ENCODE data around the gene IBSP. TPM values are rescaled to one million over a fixed set of nuclear protein-coding genes. Genes with fewer than 3 reads are reported as not detected.

Gene IBSP
- total RNA-seq, 1 donor from 2014 or later = not detected

- intact Hi-C loops (cut with micrococcal nuclease) = no loop called here
- Mint-ChIP-seq H3K4me1 (no peaks in the 10 kb centered on the region), H3K27me3 (peaks cover 2% of the 10 kb centered on the region), H3K36me3 (ENCODE audit: low read depth) (no peaks in the 10 kb centered on the region), H3K4me3 (no peak overlapping the region), H3K27ac (no peak overlapping the region), H3K9me3 (no peaks in the 10 kb centered on the region)
- ChIA-PET CTCF (no interaction called here), POLR2A (no interaction called here)
- TF ChIP-seq CTCF (IDR thresholded peaks at IDR 0.05) = no peak
- ATAC-seq (ENCODE audit: low read depth) (no peak), DNase-seq (no peak)
Observed at GRCh38 chr4:87805971-87806370, 6.6 kb downstream of the IBSP start.

- no peaks in the 10 kb centered on the region for H3K36me3 Mint-ChIP-seq (ENCODE audit: low read depth)
- H3K27me3 Mint-ChIP-seq = peaks cover 2% of the 10 kb centered on the region
- no peak for DNase-seq
- intact Hi-C loops (cut with micrococcal nuclease) = no loop called here
- no peaks in the 10 kb centered on the region for H3K4me1 Mint-ChIP-seq
- no peak for ATAC-seq (ENCODE audit: low read depth)
- TF ChIP-seq CTCF (IDR thresholded peaks at IDR 0.05) = no peak
- no peaks in the 10 kb centered on the region for H3K9me3 Mint-ChIP-seq
- ChIA-PET POLR2A (no interaction called here), CTCF (no interaction called here)
- no peak overlapping the region for H3K4me3 Mint-ChIP-seq
- H3K27ac Mint-ChIP-seq = no peak overlapping the region
Observed at GRCh38 chr4:87806520-87806919, 7.2 kb downstream of the IBSP start.

- intact Hi-C loops (cut with micrococcal nuclease) = no loop called here
- no peak for TF ChIP-seq CTCF (IDR thresholded peaks at IDR 0.05)
- no peak overlapping the region for H3K27ac Mint-ChIP-seq
- POLR2A ChIA-PET = no interaction called here
- no peak overlapping the region for H3K4me3 Mint-ChIP-seq
- H3K9me3 Mint-ChIP-seq = no peaks in the 10 kb centered on the region
- ATAC-seq (ENCODE audit: low read depth) (no peak), DNase-seq (no peak)
- H3K4me1 Mint-ChIP-seq = no peaks in the 10 kb centered on the region
- peaks cover 2% of the 10 kb centered on the region for H3K27me3 Mint-ChIP-seq
- H3K36me3 Mint-ChIP-seq (ENCODE audit: low read depth) = no peaks in the 10 kb centered on the region
- CTCF ChIA-PET = no interaction called here
Observed at GRCh38 chr4:87807402-87807801, 8.0 kb downstream of the IBSP start.

- DNase-seq = no peak
- intact Hi-C loops (cut with micrococcal nuclease) = no loop called here
- H3K4me1 Mint-ChIP-seq = no peaks in the 10 kb centered on the region
- H3K9me3 Mint-ChIP-seq = peaks cover 4% of the 10 kb centered on the region
- ChIA-PET POLR2A (no interaction called here), CTCF (no interaction called here)
- no peak for ATAC-seq (ENCODE audit: low read depth)
- no peaks in the 10 kb centered on the region for H3K27me3 Mint-ChIP-seq
- no peaks in the 10 kb centered on the region for H3K36me3 Mint-ChIP-seq (ENCODE audit: low read depth)
- no peak for TF ChIP-seq CTCF (IDR thresholded peaks at IDR 0.05)
- no peak overlapping the region for H3K4me3 Mint-ChIP-seq
- H3K27ac Mint-ChIP-seq = no peak overlapping the region
Observed at GRCh38 chr4:87811977-87812376, 12.6 kb downstream of the IBSP start.

- POLR2A ChIA-PET = no interaction called here
- CTCF ChIA-PET = no interaction called here
- no peaks in the 10 kb centered on the region for H3K4me1 Mint-ChIP-seq
- H3K9me3 Mint-ChIP-seq = no peaks in the 10 kb centered on the region
- H3K36me3 Mint-ChIP-seq (ENCODE audit: low read depth) = no peaks in the 10 kb centered on the region
- no peak overlapping the region for H3K27ac Mint-ChIP-seq
- ATAC-seq (ENCODE audit: low read depth) = no peak
- no peak for TF ChIP-seq CTCF (IDR thresholded peaks at IDR 0.05)
- no peak overlapping the region for H3K4me3 Mint-ChIP-seq
- intact Hi-C loops (cut with micrococcal nuclease) = no loop called here
- peaks cover 9% of the 10 kb centered on the region for H3K27me3 Mint-ChIP-seq
- no peak for DNase-seq
Observed at GRCh38 chr4:87819281-87819919, 20.0 kb downstream of the IBSP start.

All from activated B cell treated with CpG ODN at 0.5 μM for 24 hours (primary cell).